ENCODE results near the gene HOXC9. TPM values are rescaled to one million over a fixed set of nuclear protein-coding genes. Genes with fewer than 3 reads are reported as not detected.

HOXC9 gene
- total RNA-seq, 1 experiment from 2014 or later: not detected

DNA sequence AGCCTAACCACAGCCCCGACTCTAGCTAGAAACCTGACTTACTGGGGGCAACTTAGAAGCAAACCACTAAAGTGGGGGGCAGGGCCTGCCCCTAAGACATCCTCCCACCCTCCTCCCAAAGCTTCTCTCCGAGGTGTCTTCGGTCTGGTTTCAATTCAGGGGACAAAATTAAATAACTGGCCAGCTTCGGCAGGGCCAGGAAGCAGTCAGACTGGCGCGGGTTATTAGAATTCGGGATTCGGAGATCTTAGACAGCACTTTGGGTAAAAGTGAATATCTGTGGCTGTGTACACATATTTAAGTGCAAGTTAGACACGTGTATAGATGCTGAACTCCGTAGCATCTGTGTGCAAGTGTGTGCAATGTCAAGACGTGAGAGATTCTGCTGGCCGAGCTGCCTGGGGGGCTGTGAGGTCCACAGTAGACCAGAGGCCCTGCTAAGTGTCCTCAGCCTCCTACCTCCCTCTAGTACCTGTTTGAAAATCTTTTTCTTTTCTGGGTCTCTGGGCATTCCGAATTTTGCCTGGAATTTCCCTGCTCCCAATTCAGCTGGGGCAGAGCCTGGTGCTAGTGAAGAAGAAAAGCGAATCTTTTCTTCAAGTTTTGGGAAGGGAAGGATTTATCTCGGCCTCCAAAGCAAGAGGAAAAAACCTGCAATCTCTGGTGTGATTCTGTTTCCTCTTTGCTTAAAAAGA lies 19.0 kb upstream of the HOXC9 start:
- Mint-ChIP-seq H3K4me3 (no peak overlapping the region), H3K36me3 (no peaks in the 10 kb centered on the region), H3K27ac (no peak overlapping the region), H3K4me1 (peaks cover 23% of the 10 kb centered on the region), H3K27me3 (ENCODE audit: low read depth) (peaks cover 100% of the 10 kb centered on the region), H3K9me3 (no peaks in the 10 kb centered on the region)
- ChIA-PET CTCF (interaction anchor here (1.1 to 1.3 kb wide), 3 partner anchors 25 to 220 kb away, joined by 3 read pairs; no protein-coding TSS in a partner anchor), POLR2A (no interaction called here)
- TF ChIP-seq, protein P1, sequence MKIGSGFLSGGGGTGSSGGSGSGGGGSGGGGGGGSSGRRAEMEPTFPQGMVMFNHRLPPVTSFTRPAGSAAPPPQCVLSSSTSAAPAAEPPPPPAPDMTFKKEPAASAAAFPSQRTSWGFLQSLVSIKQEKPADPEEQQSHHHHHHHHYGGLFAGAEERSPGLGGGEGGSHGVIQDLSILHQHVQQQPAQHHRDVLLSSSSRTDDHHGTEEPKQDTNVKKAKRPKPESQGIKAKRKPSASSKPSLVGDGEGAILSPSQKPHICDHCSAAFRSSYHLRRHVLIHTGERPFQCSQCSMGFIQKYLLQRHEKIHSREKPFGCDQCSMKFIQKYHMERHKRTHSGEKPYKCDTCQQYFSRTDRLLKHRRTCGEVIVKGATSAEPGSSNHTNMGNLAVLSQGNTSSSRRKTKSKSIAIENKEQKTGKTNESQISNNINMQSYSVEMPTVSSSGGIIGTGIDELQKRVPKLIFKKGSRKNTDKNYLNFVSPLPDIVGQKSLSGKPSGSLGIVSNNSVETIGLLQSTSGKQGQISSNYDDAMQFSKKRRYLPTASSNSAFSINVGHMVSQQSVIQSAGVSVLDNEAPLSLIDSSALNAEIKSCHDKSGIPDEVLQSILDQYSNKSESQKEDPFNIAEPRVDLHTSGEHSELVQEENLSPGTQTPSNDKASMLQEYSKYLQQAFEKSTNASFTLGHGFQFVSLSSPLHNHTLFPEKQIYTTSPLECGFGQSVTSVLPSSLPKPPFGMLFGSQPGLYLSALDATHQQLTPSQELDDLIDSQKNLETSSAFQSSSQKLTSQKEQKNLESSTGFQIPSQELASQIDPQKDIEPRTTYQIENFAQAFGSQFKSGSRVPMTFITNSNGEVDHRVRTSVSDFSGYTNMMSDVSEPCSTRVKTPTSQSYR (CRISPR knock-in tag; IDR thresholded peaks at IDR 0.05): no peak
- no peak for TF ChIP-seq JUN (CRISPR knock-in tag; IDR thresholded peaks at IDR 0.05)
- no peak for DNase-seq (ENCODE audit: low spot score)
- ATAC-seq: no peak

DNA sequence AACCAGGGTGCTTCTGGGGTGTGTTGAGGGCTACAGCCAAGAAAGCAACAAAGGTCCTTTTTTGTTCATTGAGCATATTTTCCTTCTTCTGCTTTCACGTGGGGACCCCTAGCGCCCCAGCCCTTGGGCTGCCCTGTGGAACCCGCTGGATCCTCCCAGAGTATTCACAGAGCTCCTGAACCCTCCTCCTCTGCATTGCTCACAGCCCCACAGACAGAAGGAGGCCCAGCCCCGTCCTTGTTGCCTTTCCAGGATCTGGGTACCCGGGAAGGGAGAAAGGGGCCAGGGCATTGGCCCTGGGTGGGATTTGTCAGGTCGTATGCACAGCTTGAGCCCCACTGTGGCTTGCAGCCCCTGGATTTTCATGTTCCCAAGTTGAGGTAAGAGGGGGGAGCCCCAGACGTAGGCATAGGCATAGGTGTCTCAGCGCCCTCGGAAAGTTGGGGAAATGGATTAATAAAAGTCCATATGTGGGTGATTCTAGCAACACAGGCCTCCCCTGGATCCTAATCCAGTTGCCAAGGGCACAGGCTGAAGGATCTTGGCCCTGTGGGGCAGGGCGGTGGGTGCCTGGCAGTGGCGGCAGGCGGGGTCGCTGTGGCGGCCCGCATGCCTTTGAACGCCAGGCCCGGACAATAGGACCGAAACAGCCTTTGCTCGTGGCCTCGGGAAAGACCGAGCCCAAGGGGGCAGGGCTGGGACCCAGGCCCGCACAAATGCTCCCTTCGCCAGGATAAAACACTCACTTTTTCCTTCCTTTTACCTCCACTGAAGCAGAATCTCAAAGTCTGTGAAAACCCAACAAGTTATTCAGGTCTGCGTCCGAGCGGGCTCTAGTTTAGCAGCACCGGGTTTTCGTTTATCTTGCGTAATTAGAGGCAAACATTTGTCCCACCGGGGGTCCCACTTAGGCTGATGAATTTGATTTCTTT lies 18.1 kb upstream of the HOXC9 start:
- ChIA-PET CTCF (interaction anchor here (0.6 to 1.3 kb wide), 3 partner anchors 134 to 219 kb away, joined by 3 read pairs; no protein-coding TSS in a partner anchor), POLR2A (no interaction called here)
- TF ChIP-seq NFYB (CRISPR knock-in tag; conservative IDR thresholded peaks at IDR 0.05; ENCODE audit: low read depth) (no peak), RELA (CRISPR knock-in tag; IDR thresholded peaks at IDR 0.05; ENCODE audit: borderline replicate concordance) (no peak), HMGA2 (CRISPR knock-in tag; IDR thresholded peaks at IDR 0.05) (no peak), SMAD3 (CRISPR knock-in tag; IDR thresholded peaks at IDR 0.05; ENCODE audit: borderline replicate concordance) (no peak), MYBL2 (CRISPR knock-in tag; IDR thresholded peaks at IDR 0.05) (no peak), ZNF671 (CRISPR knock-in tag; IDR thresholded peaks at IDR 0.05) (no peak), CREB1 (CRISPR knock-in tag; IDR thresholded peaks at IDR 0.05) (no peak), FOXP1 (CRISPR knock-in tag; IDR thresholded peaks at IDR 0.05; ENCODE audit: borderline replicate concordance) (no peak), ZNF317 (CRISPR knock-in tag; IDR thresholded peaks at IDR 0.05; ENCODE audit: borderline replicate concordance, low read depth) (no peak), ZBTB21 (CRISPR knock-in tag; IDR thresholded peaks at IDR 0.05; ENCODE audit: borderline replicate concordance) (no peak), GRHL2 (CRISPR knock-in tag; IDR thresholded peaks at IDR 0.05; ENCODE audit: insufficient replicate concordance, severe bottlenecking) (no peak)
- TF ChIP-seq, protein P2, sequence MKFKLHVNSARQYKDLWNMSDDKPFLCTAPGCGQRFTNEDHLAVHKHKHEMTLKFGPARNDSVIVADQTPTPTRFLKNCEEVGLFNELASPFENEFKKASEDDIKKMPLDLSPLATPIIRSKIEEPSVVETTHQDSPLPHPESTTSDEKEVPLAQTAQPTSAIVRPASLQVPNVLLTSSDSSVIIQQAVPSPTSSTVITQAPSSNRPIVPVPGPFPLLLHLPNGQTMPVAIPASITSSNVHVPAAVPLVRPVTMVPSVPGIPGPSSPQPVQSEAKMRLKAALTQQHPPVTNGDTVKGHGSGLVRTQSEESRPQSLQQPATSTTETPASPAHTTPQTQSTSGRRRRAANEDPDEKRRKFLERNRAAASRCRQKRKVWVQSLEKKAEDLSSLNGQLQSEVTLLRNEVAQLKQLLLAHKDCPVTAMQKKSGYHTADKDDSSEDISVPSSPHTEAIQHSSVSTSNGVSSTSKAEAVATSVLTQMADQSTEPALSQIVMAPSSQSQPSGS (CRISPR knock-in tag; IDR thresholded peaks at IDR 0.05; ENCODE audit: borderline replicate concordance, low read depth): no peak
- TF ChIP-seq, protein P3, sequence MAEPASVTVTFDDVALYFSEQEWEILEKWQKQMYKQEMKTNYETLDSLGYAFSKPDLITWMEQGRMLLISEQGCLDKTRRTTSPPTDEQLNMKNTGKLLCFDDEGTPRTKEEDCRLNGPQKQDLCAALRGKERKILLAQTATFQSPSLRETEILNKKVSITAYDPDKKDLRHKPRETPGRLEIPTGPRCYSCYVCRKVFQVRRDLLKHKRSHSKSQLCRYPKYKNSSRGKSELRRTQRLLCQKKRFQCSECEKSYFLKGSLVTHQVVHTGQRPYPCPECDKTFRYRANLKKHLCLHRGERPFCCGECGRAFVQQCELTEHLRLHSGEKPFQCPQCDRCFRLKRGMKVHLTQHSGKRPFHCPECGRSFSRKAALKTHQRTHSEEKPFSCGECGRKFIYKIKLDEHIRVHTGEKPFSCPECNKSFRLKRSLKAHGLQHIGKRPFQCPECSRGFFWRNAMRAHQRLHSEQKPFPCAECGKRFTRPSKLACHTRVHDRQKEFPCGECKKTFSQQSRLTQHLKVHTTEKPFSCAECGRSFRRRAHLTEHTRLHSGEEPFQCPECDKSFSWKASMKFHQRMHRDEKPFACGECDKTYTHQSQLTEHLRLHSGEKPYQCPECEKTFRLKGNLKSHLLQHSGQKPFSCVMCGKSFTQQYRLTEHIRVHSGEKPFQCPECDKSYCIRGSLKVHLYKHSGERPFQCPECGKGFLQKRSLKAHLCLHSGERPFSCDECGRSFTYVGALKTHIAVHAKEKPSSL (CRISPR knock-in tag; conservative IDR thresholded peaks at IDR 0.05): no peak
- TF ChIP-seq, protein P4, sequence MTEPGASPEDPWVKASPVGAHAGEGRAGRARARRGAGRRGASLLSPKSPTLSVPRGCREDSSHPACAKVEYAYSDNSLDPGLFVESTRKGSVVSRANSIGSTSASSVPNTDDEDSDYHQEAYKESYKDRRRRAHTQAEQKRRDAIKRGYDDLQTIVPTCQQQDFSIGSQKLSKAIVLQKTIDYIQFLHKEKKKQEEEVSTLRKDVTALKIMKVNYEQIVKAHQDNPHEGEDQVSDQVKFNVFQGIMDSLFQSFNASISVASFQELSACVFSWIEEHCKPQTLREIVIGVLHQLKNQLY (CRISPR knock-in tag; IDR thresholded peaks at IDR 0.05): no peak
- TF ChIP-seq, protein P1 (CRISPR knock-in tag; IDR thresholded peaks at IDR 0.05): no peak
- no peak for DNase-seq (ENCODE audit: low spot score)
- H3K27me3 Mint-ChIP-seq (ENCODE audit: low read depth): peaks cover 100% of the 10 kb centered on the region
- no peaks in the 10 kb centered on the region for H3K36me3 Mint-ChIP-seq
- no peaks in the 10 kb centered on the region for H3K9me3 Mint-ChIP-seq
- no peak overlapping the region for H3K4me3 Mint-ChIP-seq
- H3K27ac Mint-ChIP-seq: no peak overlapping the region
- ATAC-seq: no peak
- H3K4me1 Mint-ChIP-seq: peaks cover 30% of the 10 kb centered on the region

Data from WTC11 (cell line).